HEK293 (cell line): Measurements from ENCODE around the gene CPT1A.

Experiments used
- PATZ1 ChIP-seq: fragments of 450-650 bp; formaldehyde crosslinking; IDR thresholded peaks from 2 replicates; pipeline ENCODE4 v1.5.1; 2016; ENCODE audit warnings: missing biosample characterization, missing genetic modification characterization
- ZNF19 ChIP-seq: fragments of 450-650 bp; formaldehyde crosslinking; IDR thresholded peaks from 2 replicates; pipeline ENCODE4; 2016; ENCODE audit warnings: missing biosample characterization, missing genetic modification characterization, low read depth
- TF ChIP-seq, protein P1 (sequence below): fragments of 450-650 bp; formaldehyde crosslinking; IDR thresholded peaks from 2 replicates; pipeline ENCODE4 v1.5.1; 2016; ENCODE audit warnings: missing biosample characterization, missing genetic modification characterization

GRCh38 chr11:68715456-68716122, 126.1 kb downstream of the CPT1A start:
- TF ChIP-seq, protein P1, sequence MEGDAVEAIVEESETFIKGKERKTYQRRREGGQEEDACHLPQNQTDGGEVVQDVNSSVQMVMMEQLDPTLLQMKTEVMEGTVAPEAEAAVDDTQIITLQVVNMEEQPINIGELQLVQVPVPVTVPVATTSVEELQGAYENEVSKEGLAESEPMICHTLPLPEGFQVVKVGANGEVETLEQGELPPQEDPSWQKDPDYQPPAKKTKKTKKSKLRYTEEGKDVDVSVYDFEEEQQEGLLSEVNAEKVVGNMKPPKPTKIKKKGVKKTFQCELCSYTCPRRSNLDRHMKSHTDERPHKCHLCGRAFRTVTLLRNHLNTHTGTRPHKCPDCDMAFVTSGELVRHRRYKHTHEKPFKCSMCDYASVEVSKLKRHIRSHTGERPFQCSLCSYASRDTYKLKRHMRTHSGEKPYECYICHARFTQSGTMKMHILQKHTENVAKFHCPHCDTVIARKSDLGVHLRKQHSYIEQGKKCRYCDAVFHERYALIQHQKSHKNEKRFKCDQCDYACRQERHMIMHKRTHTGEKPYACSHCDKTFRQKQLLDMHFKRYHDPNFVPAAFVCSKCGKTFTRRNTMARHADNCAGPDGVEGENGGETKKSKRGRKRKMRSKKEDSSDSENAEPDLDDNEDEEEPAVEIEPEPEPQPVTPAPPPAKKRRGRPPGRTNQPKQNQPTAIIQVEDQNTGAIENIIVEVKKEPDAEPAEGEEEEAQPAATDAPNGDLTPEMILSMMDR (tag by site-specific recombination): no peak
- TF ChIP-seq ZNF19 (tag by site-specific recombination) (no peak), PATZ1 (tag by site-specific recombination) (no peak)
